H9 (cell line): ENCODE results near the gene PODNL1. TPM values are rescaled to one million over a fixed set of nuclear protein-coding genes. Genes with fewer than 3 reads are reported as not detected.

Source experiments
- DNase-seq: peaks from one replicate; pipeline ENCODE4 v3.0.0-alpha.2; 2017
- H2AFZ ChIP-seq: one replicate; pipeline ENCODE4 v1.6.1; 2013; ENCODE audit warnings: mild to moderate bottlenecking, low read length, control low read depth, moderate library complexity
- H2AK5ac ChIP-seq: 2 replicates; pipeline ENCODE4 v1.6.1; 2013; ENCODE audit warnings: low read length, control low read depth, mixed read lengths; ENCODE audit not compliant: insufficient read length
- H2BK120ac ChIP-seq: one replicate; pipeline ENCODE4 v1.6.1; 2013; ENCODE audit warnings: low read depth, mild to moderate bottlenecking, low read length, control low read depth, inconsistent platforms; ENCODE audit not compliant: poor library complexity, severe bottlenecking
- H2BK12ac ChIP-seq: 2 replicates; pipeline ENCODE4 v1.6.1; 2013; ENCODE audit warnings: low read length, control low read depth, mixed read lengths, low read depth; ENCODE audit not compliant: insufficient read length
- H2BK15ac ChIP-seq: 2 replicates; pipeline ENCODE4 v1.6.1; 2013; ENCODE audit warnings: low read depth, low read length, control low read depth
- H2BK20ac ChIP-seq: one replicate; pipeline ENCODE4 v1.6.1; 2013; ENCODE audit warnings: low read depth, mild to moderate bottlenecking, low read length, control low read depth, inconsistent platforms; ENCODE audit not compliant: poor library complexity, severe bottlenecking
- H2BK5ac ChIP-seq: 2 replicates; pipeline ENCODE4 v1.6.1; 2013; ENCODE audit warnings: low read length, control low read depth, mixed read lengths; ENCODE audit not compliant: insufficient read length
- H3K14ac ChIP-seq: 2 replicates; pipeline ENCODE4 v1.6.1; 2013; ENCODE audit warnings: low read length, control low read depth; ENCODE audit not compliant: insufficient read depth
- H3K18ac ChIP-seq: 2 replicates; pipeline ENCODE4 v1.6.1; 2013; ENCODE audit warnings: low read depth, mild to moderate bottlenecking, mixed read lengths, low read length, control low read depth; ENCODE audit not compliant: insufficient read length
- H3K23ac ChIP-seq: 2 replicates; pipeline ENCODE4 v1.6.1; 2013; ENCODE audit warnings: low read length, control low read depth, mixed read lengths, low read depth; ENCODE audit not compliant: insufficient read length
- H3K23me2 ChIP-seq: 2 replicates; pipeline ENCODE4 v1.6.1; 2013; ENCODE audit warnings: low read depth, mild to moderate bottlenecking, mixed read lengths, low read length, control low read depth; ENCODE audit not compliant: insufficient read length, poor library complexity, severe bottlenecking
- H3K27ac ChIP-seq: 2 replicates; pipeline ENCODE4 v1.5.1; 2013; ENCODE audit warnings: low read length, control low read depth, mixed read lengths, low read depth; ENCODE audit not compliant: insufficient read length
- H3K27me3 ChIP-seq: 2 replicates; pipeline ENCODE4 v1.6.1; 2013; ENCODE audit warnings: low read length, control low read depth, inconsistent platforms; ENCODE audit not compliant: insufficient read depth
- H3K4ac ChIP-seq: 2 replicates; pipeline ENCODE4 v1.6.1; 2013; ENCODE audit warnings: low read depth, mild to moderate bottlenecking, control low read depth, inconsistent platforms, low read length, moderate library complexity
- H3K4me1 ChIP-seq: 2 replicates; pipeline ENCODE4 v1.6.1; 2013; ENCODE audit warnings: low read length, control low read depth, inconsistent platforms; ENCODE audit not compliant: insufficient read depth
- H3K4me2 ChIP-seq: 2 replicates; pipeline ENCODE4 v1.6.1; 2013; ENCODE audit warnings: low read length, control low read depth, mixed read lengths; ENCODE audit not compliant: insufficient read length, insufficient read depth
- H3K56ac ChIP-seq: 2 replicates; pipeline ENCODE4 v1.6.1; 2013; ENCODE audit warnings: low read depth, mild to moderate bottlenecking, mixed read lengths, low read length, control low read depth; ENCODE audit not compliant: insufficient read length
- H3K79me1 ChIP-seq: 2 replicates; pipeline ENCODE4 v1.6.1; 2013; ENCODE audit warnings: low read depth, mild to moderate bottlenecking, moderate library complexity, low read length, control low read depth, inconsistent platforms; ENCODE audit not compliant: insufficient read depth, poor library complexity, severe bottlenecking
- H3K79me2 ChIP-seq: 2 replicates; pipeline ENCODE4 v1.6.1; 2013; ENCODE audit warnings: low read length, control low read depth, inconsistent platforms; ENCODE audit not compliant: insufficient read depth
- H3K9ac ChIP-seq: 2 replicates; pipeline ENCODE4 v1.6.1; 2013; ENCODE audit warnings: low read length, control low read depth, mixed read lengths; ENCODE audit not compliant: insufficient read length; ENCODE audit errors: extremely low read depth
- H3K9me3 ChIP-seq: one replicate; pipeline ENCODE4 v1.6.1; 2013; ENCODE audit warnings: low read depth, low read length, inconsistent platforms; ENCODE audit not compliant: control insufficient read depth
- H3T11ph ChIP-seq: one replicate; pipeline ENCODE4 v1.6.1; 2013; ENCODE audit warnings: mild to moderate bottlenecking, low read length, control low read depth, inconsistent platforms
- H4K20me1 ChIP-seq: one replicate; pipeline ENCODE4 v1.6.1; 2013; ENCODE audit not compliant: control insufficient read depth, insufficient read length, insufficient read depth
- H4K5ac ChIP-seq: 2 replicates; pipeline ENCODE4 v1.6.1; 2013; ENCODE audit warnings: low read depth, mild to moderate bottlenecking, mixed read lengths, low read length, control low read depth; ENCODE audit not compliant: insufficient read length
- H4K8ac ChIP-seq: replicated peaks from 2 replicates; pipeline ENCODE4 v1.6.1; 2013; ENCODE audit warnings: low read length, control low read depth, mixed read lengths, low read depth; ENCODE audit not compliant: insufficient read length
- H4K91ac ChIP-seq: 2 replicates; pipeline ENCODE4 v1.6.1; 2013; ENCODE audit warnings: low read depth, mild to moderate bottlenecking, moderate library complexity, mixed read lengths, low read length, control low read depth; ENCODE audit not compliant: insufficient read length
- H3K27ac Mint-ChIP-seq, 3 experiments: 2 replicates in 2 of 3; 3 replicates in 1 of 3; pipeline ENCODE4 v1.8.0; 2020 to 2021; ENCODE audit warnings: mixed read lengths in 3 of 3, mild to moderate bottlenecking in 1 of 3, moderate library complexity in 1 of 3
- H3K27me3 Mint-ChIP-seq: 2 replicates; pipeline ENCODE4 v1.8.0; 2021; ENCODE audit warnings: low read depth, mild to moderate bottlenecking, moderate library complexity, mixed read lengths
- H3K36me3 Mint-ChIP-seq, 3 experiments: 2 replicates in 2 of 3; 3 replicates in 1 of 3; pipeline ENCODE4 v1.8.0; 2020 to 2021; ENCODE audit warnings: low read depth in 3 of 3, mixed read lengths in 3 of 3; ENCODE audit not compliant: insufficient read depth in 1 of 3
- H3K4me1 Mint-ChIP-seq, 2 experiments: 2 replicates each; pipeline ENCODE4 v1.8.0; 2020; ENCODE audit warnings: mixed read lengths in 2 of 2
- H3K4me3 Mint-ChIP-seq, 2 experiments: 2 replicates in 1 of 2; 3 replicates in 1 of 2; pipeline ENCODE4 v1.8.0; 2020 to 2021; ENCODE audit warnings: mild to moderate bottlenecking in 2 of 2, mixed read lengths in 2 of 2, moderate library complexity in 1 of 2
- H3K9me3 Mint-ChIP-seq, 2 experiments: 2 replicates in 1 of 2; 3 replicates in 1 of 2; pipeline ENCODE4 v1.8.0; 2020; ENCODE audit warnings: mild to moderate bottlenecking in 2 of 2, mixed read lengths in 2 of 2, moderate library complexity in 1 of 2
- WGBS: extraction: QIAGEN DNeasy Blood & Tissue Kit; methylation state at CpG from one replicate; pipeline ENCODE4 v1.1.7; 2013; ENCODE audit warnings: missing lambda C conversion rate, low lambda C conversion rate, mixed read lengths; ENCODE audit not compliant: insufficient read length; ENCODE audit errors: extremely low coverage; 5-methylcytosine and 5-hydroxymethylcytosine counted together
- total RNA-seq: library from RNA; stranded (reverse); gene quantifications from 2 replicates; pipeline ENCODE4 v1.2.1, GENCODE V29; 2021
- TF ChIP-seq, protein P1 (sequence below): fragments of 200-600 bp; sonication (generic); conservative IDR thresholded peaks from 3 replicates; pipeline ENCODE4 v1.8.0; 2021; ENCODE audit warnings: antibody characterized with exemption, mild to moderate bottlenecking

PODNL1 gene
- total RNA-seq, 1 experiment from 2014 or later: 0.68 TPM

DNA sequence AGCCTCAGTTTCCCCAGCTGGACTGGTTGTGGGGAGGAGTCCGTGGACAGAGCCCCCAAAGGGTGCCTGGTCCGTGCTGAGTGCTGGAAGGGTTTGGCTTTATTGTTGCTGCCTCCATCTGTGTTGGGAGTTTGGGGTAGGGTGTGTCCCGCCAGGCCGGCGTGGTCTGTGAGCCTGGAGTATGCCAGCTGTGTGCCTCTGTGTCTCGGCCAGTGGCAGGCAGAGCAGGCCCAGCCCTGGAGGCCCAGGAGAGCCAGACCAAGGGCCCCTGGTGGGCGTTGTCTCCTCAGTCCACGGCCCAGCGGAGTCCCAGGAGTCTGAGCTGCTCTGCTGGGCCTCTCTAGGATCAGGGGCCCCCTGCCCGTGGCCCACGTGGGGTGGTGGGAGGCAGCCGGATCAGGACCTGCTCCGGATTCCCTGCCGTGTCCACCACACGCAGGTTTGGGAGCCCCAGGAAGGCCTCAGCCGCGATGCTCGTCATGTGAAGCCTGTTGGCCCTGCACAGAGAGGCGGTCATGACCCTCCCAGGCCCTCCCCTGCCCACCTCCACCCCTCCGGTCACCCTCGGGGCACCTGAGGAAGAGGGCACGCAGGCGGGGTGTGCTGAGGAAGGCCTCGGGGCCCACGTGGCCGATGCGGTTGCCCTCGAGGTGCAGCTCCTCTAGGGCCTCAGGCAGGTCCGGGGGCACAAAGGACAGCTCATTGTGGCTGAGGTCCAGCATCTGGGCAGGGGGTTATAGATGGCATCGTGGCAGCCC, 6.6 kb downstream of the PODNL1 start:
- Mint-ChIP-seq H3K4me1 (peaks cover 10 to 23% of the 10 kb centered on the region in 2 experiments), H3K27ac (no peak overlapping the region), H3K36me3 (peaks cover 11 to 22% (median 19%) of the 10 kb centered on the region in 3 experiments; a peak in 6 of 7 replicates), H3K9me3 (no peaks in the 10 kb centered on the region), H3K27me3 (no peaks in the 10 kb centered on the region; the same call in 1 of the 2 replicates), H3K4me3 (no peak overlapping the region)
- H2BK12ac ChIP-seq: no peak overlapping the region
- H2AK5ac ChIP-seq: no peak overlapping the region
- TF ChIP-seq, protein P1, sequence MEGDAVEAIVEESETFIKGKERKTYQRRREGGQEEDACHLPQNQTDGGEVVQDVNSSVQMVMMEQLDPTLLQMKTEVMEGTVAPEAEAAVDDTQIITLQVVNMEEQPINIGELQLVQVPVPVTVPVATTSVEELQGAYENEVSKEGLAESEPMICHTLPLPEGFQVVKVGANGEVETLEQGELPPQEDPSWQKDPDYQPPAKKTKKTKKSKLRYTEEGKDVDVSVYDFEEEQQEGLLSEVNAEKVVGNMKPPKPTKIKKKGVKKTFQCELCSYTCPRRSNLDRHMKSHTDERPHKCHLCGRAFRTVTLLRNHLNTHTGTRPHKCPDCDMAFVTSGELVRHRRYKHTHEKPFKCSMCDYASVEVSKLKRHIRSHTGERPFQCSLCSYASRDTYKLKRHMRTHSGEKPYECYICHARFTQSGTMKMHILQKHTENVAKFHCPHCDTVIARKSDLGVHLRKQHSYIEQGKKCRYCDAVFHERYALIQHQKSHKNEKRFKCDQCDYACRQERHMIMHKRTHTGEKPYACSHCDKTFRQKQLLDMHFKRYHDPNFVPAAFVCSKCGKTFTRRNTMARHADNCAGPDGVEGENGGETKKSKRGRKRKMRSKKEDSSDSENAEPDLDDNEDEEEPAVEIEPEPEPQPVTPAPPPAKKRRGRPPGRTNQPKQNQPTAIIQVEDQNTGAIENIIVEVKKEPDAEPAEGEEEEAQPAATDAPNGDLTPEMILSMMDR: no peak
- H3K4me1 ChIP-seq: peaks cover 3% of the 10 kb centered on the region; the same call in 1 of the 2 replicates
- no peak overlapping the region for H3K56ac ChIP-seq
- H3K14ac ChIP-seq: no peak overlapping the region
- no peaks in the 10 kb centered on the region for H3K79me2 ChIP-seq
- no peak overlapping the region for H3K9ac ChIP-seq
- no peak overlapping the region for H3K4me2 ChIP-seq
- no peak overlapping the region for H4K5ac ChIP-seq
- H3K18ac ChIP-seq: no peak overlapping the region
- H2BK20ac ChIP-seq: no peak overlapping the region
- peaks cover 5% of the 10 kb centered on the region for H4K20me1 ChIP-seq
- H3K27ac ChIP-seq: no peak overlapping the region
- H3K23me2 ChIP-seq: no peaks in the 10 kb centered on the region
- no peak overlapping the region for H2BK5ac ChIP-seq
- H3K79me1 ChIP-seq: no peaks in the 10 kb centered on the region
- H3T11ph ChIP-seq: no peak overlapping the region
- no peak for DNase-seq
- no peak overlapping the region for H2BK120ac ChIP-seq
- no peak overlapping the region for H2BK15ac ChIP-seq
- H4K91ac ChIP-seq: no peak overlapping the region
- H4K8ac ChIP-seq: no peak overlapping the region
- no peak overlapping the region for H2AFZ ChIP-seq
- no peak overlapping the region for H3K23ac ChIP-seq
- H3K9me3 ChIP-seq: no peaks in the 10 kb centered on the region
- no peak overlapping the region for H3K4ac ChIP-seq
- no CpG with 5 or more reads among the region's 30 CpGs for WGBS
- no peaks in the 10 kb centered on the region for H3K27me3 ChIP-seq
